Measurements from ENCODE around the gene UQCRHL. TPM values are rescaled to one million over a fixed set of nuclear protein-coding genes. Genes with fewer than 3 reads are reported as not detected.

Gene UQCRHL
- total and polyA plus RNA-seq, 2 of the 8 experiments (the other 6 are each of a cell fraction or from before 2014, with no cell fraction given) = 3.7 to 3.9 TPM

- TF ChIP-seq CEBPB (IDR thresholded peaks at IDR 0.05; ENCODE audit: low read depth, low read length) (no peak), CTCF (IDR thresholded peaks at IDR 0.05; ENCODE audit: control extremely low read depth in 1 of 3, insufficient read depth in 1 of 3, low read depth in 1 of 3, low read length in 3 of 3) (no peak), SRF (IDR thresholded peaks at IDR 0.05; ENCODE audit: low read depth, low read length) (no peak), KDM5A (IDR thresholded peaks at IDR 0.05; ENCODE audit: low read length) (no peak)
Measured at GRCh38 chr1:15833069-15833679, 25.7 kb upstream of the UQCRHL start (continued).

Data from H1 (cell line).